Peyer's patch (tissue), 4 donors: ENCODE data around the gene LTBP2.

Experiments used
- POLR2A ChIP-seq, 2 donors: fragments of 450-650 bp; IDR thresholded peaks; one replicate each; pipeline ENCODE4 v1.5.1; 2017; ENCODE audit warnings: antibody characterized with exemption in 2 of 2, mild to moderate bottlenecking in 2 of 2, moderate library complexity in 2 of 2
- TF ChIP-seq, protein P1 (sequence below), 6 experiments: fragments of 450-650 bp in 4 of 6; fragments of 200-600 bp in 2 of 6; sonication (generic) in 1 of 6; IDR thresholded peaks; one replicate each; pipeline ENCODE4 v1.5.1; 2017 to 2019; ENCODE audit warnings: antibody characterized with exemption in 6 of 6, mild to moderate bottlenecking in 3 of 6, moderate library complexity in 1 of 6

DNA sequence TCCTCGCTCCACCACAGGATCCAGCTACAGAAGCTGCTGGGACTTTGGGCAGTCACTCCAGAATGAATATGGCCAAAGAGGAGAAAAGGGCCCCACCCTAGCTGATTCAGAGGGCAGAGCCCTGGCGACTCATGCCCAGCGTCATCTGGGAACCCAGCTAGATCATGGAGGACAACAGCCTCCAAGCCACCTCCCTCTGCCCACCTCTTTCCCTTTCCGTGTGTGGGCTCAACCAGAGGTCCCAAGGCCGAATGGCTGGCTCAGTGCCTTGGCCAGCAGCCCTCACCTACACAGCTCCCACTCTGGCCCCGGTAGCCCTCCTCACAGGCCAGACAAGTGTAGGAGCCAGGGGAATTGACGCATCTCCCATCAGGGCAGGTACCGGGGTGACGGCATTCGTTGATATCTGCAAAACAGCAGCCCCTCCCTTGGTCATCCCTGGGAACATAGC lies 101.1 kb downstream of the LTBP2 start:
- TF ChIP-seq, protein P1, sequence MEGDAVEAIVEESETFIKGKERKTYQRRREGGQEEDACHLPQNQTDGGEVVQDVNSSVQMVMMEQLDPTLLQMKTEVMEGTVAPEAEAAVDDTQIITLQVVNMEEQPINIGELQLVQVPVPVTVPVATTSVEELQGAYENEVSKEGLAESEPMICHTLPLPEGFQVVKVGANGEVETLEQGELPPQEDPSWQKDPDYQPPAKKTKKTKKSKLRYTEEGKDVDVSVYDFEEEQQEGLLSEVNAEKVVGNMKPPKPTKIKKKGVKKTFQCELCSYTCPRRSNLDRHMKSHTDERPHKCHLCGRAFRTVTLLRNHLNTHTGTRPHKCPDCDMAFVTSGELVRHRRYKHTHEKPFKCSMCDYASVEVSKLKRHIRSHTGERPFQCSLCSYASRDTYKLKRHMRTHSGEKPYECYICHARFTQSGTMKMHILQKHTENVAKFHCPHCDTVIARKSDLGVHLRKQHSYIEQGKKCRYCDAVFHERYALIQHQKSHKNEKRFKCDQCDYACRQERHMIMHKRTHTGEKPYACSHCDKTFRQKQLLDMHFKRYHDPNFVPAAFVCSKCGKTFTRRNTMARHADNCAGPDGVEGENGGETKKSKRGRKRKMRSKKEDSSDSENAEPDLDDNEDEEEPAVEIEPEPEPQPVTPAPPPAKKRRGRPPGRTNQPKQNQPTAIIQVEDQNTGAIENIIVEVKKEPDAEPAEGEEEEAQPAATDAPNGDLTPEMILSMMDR (IDR thresholded peaks at IDR 0.05), result no peak
- no peak for TF ChIP-seq POLR2A (IDR thresholded peaks at IDR 0.05)
